Measurements from ENCODE around the gene EIF4H.
"Not testable (repeated sequence)": the region's sequence is repeated elsewhere in the genome, so short reads cannot be mapped to it uniquely, and the experiment has no call there.

EIF4H gene

GRCh38 chr7:74173866-74174605 lies at the start of gene EIF4H:
Gene EIF4H, plus strand, starts transcription at chr7:74174356. Its CDS starts 28 bp downstream, at chr7:74174384.
- DNase-seq (ENCODE audit: low spot score) = peak; percentile 95

- no peak for DNase-seq (ENCODE audit: low spot score)
Measured at GRCh38 chr7:74126220-74126880, 47.8 kb upstream of the EIF4H start.

GRCh38 chr7:74129887-74130286 lies 44.3 kb upstream of the EIF4H start:
- DNase-seq (ENCODE audit: low spot score) = peak; percentile 33

GRCh38 chr7:74130518-74130917 lies 43.6 kb upstream of the EIF4H start:
- no peak for DNase-seq (ENCODE audit: low spot score)

DNA sequence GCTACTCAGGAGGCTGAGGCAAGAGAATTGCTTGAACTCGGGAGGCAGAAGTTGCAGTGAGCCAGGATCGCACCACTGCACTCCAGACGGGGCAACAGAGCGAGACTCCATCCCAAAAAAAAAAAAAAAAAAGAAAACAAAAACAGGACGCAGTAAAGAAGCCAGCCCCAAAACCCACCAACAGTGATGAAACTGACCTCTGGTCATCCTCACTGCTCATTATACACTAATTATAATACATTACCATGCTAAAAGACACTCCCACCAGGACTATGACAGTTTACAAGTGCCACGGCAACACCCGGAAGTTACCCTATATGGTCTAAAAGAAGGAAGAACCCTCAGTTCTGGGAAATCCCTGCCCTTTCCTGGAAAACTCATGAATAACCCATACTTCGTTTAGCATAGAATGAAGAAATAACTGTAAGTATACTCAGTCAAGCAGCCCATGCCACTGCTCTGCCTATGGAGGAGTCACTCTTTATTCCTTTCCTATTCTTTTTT lies 40.0 kb upstream of the EIF4H start:
- no peak for DNase-seq (ENCODE audit: low spot score)

GRCh38 chr7:74138334-74138867 lies 35.8 kb upstream of the EIF4H start:
- no peak for DNase-seq (ENCODE audit: low spot score)

- DNase-seq (ENCODE audit: low spot score) = no peak
Measured at GRCh38 chr7:74138945-74139843, 35.0 kb upstream of the EIF4H start.

GRCh38 chr7:74141705-74142104 lies 32.5 kb upstream of the EIF4H start:
- peak; percentile 61 for DNase-seq (ENCODE audit: low spot score)

DNA sequence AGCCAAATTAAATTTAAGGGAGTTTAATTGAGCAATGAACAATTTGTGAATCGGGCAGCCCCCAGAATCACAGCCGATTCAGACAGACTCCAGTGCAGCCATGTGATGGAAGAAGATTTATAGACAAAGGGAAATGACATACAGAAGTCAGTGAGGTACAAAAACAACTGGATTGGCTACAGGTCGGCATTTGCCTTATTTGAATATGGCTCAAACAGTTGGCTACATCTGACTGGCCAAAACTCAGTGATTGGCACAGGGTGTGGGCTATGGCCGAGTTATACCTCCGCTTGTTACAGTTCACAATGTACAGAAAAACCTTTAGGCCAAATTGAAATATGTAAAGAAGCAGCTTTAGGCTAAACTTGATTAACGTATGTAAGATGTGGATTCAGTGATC lies 30.8 kb upstream of the EIF4H start:
- no peak for DNase-seq (ENCODE audit: low spot score)

DNA sequence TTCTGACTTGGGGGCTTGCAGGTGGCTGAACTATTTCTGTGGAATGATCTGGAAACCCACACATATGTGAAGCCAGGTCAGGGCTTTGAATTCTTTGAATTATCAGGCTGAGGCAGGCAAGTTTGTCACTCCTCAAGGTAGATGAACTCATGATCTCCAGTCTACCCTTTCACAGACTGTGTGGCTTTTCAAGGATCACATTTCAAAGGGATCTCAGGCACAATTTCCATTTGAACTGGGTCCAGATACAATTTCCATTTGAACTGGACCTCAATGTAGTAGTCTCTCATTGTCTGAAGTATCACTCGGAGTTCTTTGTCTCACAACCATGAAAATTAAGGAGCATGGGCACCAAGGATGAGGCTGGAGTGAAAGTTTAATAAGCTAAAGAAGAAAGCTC lies 25.7 kb upstream of the EIF4H start:
- DNase-seq (ENCODE audit: low spot score) = peak; percentile 40

GRCh38 chr7:74149071-74149470 lies 25.1 kb upstream of the EIF4H start:
- no peak for DNase-seq (ENCODE audit: low spot score)

- no peak for DNase-seq (ENCODE audit: low spot score)
Measured at GRCh38 chr7:74149603-74150002, 24.6 kb upstream of the EIF4H start.

DNA sequence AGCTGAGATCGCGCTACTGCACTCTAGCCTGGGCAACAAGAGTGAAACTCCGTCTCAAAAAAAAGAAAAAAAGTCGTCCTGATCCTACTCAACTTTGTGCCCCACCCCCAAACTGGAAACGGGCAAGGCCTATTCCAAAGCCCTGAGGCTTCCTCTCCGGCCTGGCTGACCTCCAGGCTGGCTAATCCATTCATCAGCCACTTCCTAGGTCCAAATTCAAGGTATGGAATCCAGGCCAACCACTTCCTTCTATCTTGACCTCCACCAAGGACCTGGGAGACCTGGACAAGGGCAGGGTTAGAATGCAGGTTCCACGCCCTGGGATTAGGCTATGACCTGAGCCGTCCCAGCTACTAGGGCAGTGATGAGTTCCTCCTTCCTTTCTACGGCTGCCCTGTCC lies 20.4 kb upstream of the EIF4H start:
- DNase-seq (ENCODE audit: low spot score) = no peak

DNA sequence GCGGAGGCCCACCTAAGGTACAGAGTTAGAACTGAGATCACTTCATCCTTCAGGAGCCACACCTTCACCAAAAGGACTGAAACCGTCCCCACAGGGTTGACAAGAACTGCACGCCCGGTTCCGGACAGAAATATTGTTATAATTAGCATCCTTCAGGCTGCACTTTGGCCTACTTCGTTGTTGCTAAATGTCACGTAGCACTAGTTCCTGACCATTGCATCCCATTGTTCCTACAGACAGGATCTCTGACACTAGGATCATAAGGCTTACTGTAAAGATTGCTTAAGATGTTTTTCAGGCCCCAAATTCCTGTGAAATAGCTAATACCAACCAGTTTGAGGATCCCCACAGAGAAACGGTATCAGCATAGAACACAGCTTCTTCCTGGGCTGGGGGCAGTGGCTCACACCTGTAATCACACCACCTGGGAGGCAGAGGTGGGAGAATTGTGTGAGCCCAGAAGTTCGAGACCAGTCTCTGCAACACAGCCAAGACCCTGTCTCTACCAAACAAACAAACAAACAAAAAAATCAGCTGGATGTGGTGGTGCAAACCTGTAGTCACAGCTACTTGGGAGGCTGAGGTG lies 18.3 kb upstream of the EIF4H start:
- DNase-seq (ENCODE audit: low spot score) = no peak

GRCh38 chr7:74157605-74158004 lies 16.6 kb upstream of the EIF4H start:
- DNase-seq (ENCODE audit: low spot score) = no peak

- DNase-seq (ENCODE audit: low spot score) = no peak
Measured at GRCh38 chr7:74164985-74165456, 9.1 kb upstream of the EIF4H start.

DNA sequence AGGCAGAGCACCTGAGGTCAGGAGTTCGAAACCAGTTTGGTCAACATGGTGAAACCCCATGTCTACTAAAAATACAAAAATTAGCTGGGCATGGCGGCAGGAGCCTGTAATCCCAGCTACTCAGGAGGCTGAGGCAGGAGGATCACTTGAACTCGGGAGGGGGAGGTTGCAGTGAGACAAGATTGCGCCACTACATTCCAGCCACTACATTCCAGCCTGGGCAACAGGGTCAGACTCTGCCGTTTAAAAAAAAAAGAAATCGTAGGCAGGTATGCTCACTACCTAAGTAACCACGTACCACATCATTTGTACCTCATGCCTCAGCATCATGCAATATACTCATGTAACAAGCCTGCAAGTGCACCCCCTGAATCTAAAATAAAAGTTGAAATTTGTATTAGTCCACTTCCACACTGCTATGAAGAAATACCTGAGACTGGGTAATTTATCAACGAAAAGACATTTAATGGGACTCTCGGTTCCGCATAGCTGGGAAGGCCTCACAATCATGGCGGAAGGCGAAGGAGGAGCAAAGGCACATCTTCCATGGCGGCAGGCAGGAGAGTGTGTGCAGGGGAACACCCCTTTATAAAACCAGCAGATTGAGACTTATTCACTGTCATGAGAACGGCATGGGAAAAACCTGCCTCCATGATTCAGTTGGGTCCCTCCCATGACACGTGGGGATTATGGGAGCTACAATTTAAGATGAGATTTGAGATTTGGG lies 8.1 kb upstream of the EIF4H start:
- DNase-seq (ENCODE audit: low spot score) = no peak

DNA sequence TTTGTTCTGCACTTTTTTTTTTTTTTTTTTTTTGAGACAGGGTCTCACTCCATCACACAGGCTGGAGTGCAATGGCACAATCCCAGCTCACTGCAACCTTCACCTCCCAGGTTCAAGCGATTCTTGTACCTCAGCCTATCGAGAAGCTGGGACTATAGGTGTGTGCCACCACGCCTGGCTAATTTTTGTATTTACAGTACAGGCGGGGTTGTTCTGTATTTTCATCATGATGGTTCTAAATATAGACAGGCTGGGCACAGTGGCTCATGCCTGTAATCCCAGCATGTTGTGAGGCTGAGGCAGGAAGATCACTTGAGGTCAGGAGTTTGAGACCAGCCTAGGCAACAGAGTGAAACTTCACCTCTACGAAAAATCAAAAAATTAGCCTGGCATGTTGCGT lies 6.8 kb upstream of the EIF4H start:
- DNase-seq (ENCODE audit: low spot score) = not testable (repeated sequence)

GRCh38 chr7:74173074-74173473 lies 1.1 kb upstream of the EIF4H start:
- DNase-seq (ENCODE audit: low spot score) = peak; percentile 52

DNA sequence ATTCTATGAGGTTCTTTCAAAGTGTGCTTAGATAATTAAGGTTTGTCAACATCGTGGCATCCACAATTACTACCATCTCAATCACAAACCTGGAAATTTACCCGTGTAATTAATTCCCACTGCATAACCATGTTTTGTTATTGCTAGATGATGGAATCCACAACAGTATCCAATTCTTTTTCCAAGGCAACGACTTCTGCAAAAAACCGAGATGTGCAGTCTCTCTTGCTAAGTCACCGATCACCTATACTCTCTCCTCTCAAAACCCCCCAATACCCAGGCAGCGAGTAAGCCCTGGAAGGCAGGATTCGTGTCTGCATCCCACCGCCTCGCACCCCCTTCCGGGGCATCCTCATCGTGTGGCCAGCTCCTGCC lies 678 bp upstream of the EIF4H start:
- no peak for DNase-seq (ENCODE audit: low spot score)

GRCh38 chr7:74174606-74175082 lies 488 bp downstream of the EIF4H start:
- peak; percentile 35 for DNase-seq (ENCODE audit: low spot score)
